Kidney epithelial cell (primary cell): ENCODE data around the gene GPR156. TPM values are rescaled to one million over a fixed set of nuclear protein-coding genes. Genes with fewer than 3 reads are reported as not detected.

Source experiments
- DNase-seq: peaks from one replicate; pipeline ENCODE4 v3.0.0-alpha.2; 2010; ENCODE audit warnings: low read depth
- H3K27me3 ChIP-seq: 2 replicates; pipeline ENCODE4 v1.6.0; 2011; ENCODE audit warnings: low read length; ENCODE audit not compliant: control insufficient read depth, insufficient read depth
- H3K36me3 ChIP-seq: 2 replicates; pipeline ENCODE4 v1.5.1; 2011; ENCODE audit warnings: low read length; ENCODE audit not compliant: control insufficient read depth, insufficient read depth
- H3K4me3 ChIP-seq: 2 replicates; pipeline ENCODE4 v1.5.1; 2011; ENCODE audit warnings: low read depth, mild to moderate bottlenecking, control low read depth, low read length
- CTCF ChIP-seq: IDR thresholded peaks from 2 replicates; pipeline ENCODE4 v1.5.1; 2011; ENCODE audit warnings: mild to moderate bottlenecking, moderate library complexity, low read length, control low read depth, inconsistent platforms; ENCODE audit not compliant: insufficient read depth, poor library complexity, severe bottlenecking
- total RNA-seq: library from RNA; depleted of rRNA; stranded (reverse); fragments of >200 nt; gene quantifications from 2 replicates; pipeline ENCODE4 v1.2.3, GENCODE V29; 2015

Gene GPR156
- total RNA-seq, 1 donor from 2014 or later, result 0.63 TPM

GRCh38 chr3:120281261-120281660, 3.8 kb downstream of the GPR156 start:
- Histone ChIP-seq H3K27me3 (no peaks in the 10 kb centered on the region), H3K36me3 (no peaks in the 10 kb centered on the region), H3K4me3 (no peak overlapping the region)
- no peak for TF ChIP-seq CTCF
- no peak for DNase-seq

- Histone ChIP-seq H3K36me3 (no peaks in the 10 kb centered on the region), H3K4me3 (no peak overlapping the region), H3K27me3 (no peaks in the 10 kb centered on the region)
- DNase-seq, result no peak
- TF ChIP-seq CTCF, result no peak
These were observed 4.5 kb downstream of the GPR156 start for GRCh38 chr3:120280566-120280965.

- no peak overlapping the region for H3K4me3 ChIP-seq
- H3K36me3 ChIP-seq, result no peaks in the 10 kb centered on the region
- DNase-seq, result no peak
- TF ChIP-seq CTCF, result no peak
- H3K27me3 ChIP-seq, result no peaks in the 10 kb centered on the region
These were observed 5.0 kb downstream of the GPR156 start for GRCh38 chr3:120280026-120280425.

GRCh38 chr3:120276767-120277166, 8.3 kb downstream of the GPR156 start:
- H3K27me3 ChIP-seq, result no peaks in the 10 kb centered on the region
- H3K36me3 ChIP-seq, result no peaks in the 10 kb centered on the region
- no peak for DNase-seq
- no peak for TF ChIP-seq CTCF
- no peak overlapping the region for H3K4me3 ChIP-seq

- no peak for DNase-seq
- no peak overlapping the region for H3K4me3 ChIP-seq
- no peak for TF ChIP-seq CTCF
- H3K36me3 ChIP-seq, result no peaks in the 10 kb centered on the region
- no peaks in the 10 kb centered on the region for H3K27me3 ChIP-seq
These were observed 9.4 kb downstream of the GPR156 start for GRCh38 chr3:120275618-120276017.

- DNase-seq, result no peak
- Histone ChIP-seq H3K4me3 (no peak overlapping the region), H3K27me3 (no peaks in the 10 kb centered on the region), H3K36me3 (no peaks in the 10 kb centered on the region)
- TF ChIP-seq CTCF, result no peak
These were observed 10.3 kb downstream of the GPR156 start for GRCh38 chr3:120274739-120275167.
